ENCODE results near the gene SEM1. TPM values are rescaled to one million over a fixed set of nuclear protein-coding genes. Genes with fewer than 3 reads are reported as not detected.

Gene SEM1
- total RNA-seq, 1 experiment from 2014 or later = 73.3 TPM

GRCh38 chr7:96674565-96674964 is 35.1 kb downstream of the SEM1 start:
- Mint-ChIP-seq H3K4me1 (no peaks in the 10 kb centered on the region), H3K27me3 (ENCODE audit: low read depth) (no peaks in the 10 kb centered on the region)
- CTCF ChIA-PET = no interaction called here

GRCh38 chr7:96671854-96672253 is 37.8 kb downstream of the SEM1 start:
- Mint-ChIP-seq H3K4me1 (no peaks in the 10 kb centered on the region), H3K4me3 (no peak overlapping the region), H3K27me3 (ENCODE audit: low read depth) (no peaks in the 10 kb centered on the region), H3K27ac (no peak overlapping the region), H3K9me3 (no peaks in the 10 kb centered on the region), H3K36me3 (no peaks in the 10 kb centered on the region)
- ChIA-PET POLR2A (interaction anchor here (0.7 kb wide), 1 partner anchor 356 kb away, joined by 3 read pairs; no protein-coding TSS in a partner anchor), CTCF (no interaction called here)
- no peak for ATAC-seq
- no peak for DNase-seq (ENCODE audit: low spot score)
- TF ChIP-seq USF1 (CRISPR knock-in tag; IDR thresholded peaks at IDR 0.05) = no peak
- TF ChIP-seq RELA (CRISPR knock-in tag; IDR thresholded peaks at IDR 0.05; ENCODE audit: borderline replicate concordance) = no peak
- TF ChIP-seq USF2 (CRISPR knock-in tag; IDR thresholded peaks at IDR 0.05) = no peak
- no peak for TF ChIP-seq CBFB (CRISPR knock-in tag; IDR thresholded peaks at IDR 0.05; ENCODE audit: low read depth)

More at GRCh38 chr7:96674565-96674964, 35.1 kb downstream of the SEM1 start:
- DNase-seq (ENCODE audit: low spot score) = no peak
- no peak for ATAC-seq
- Mint-ChIP-seq H3K36me3 (no peaks in the 10 kb centered on the region), H3K4me3 (no peak overlapping the region), H3K27ac (no peak overlapping the region), H3K9me3 (no peaks in the 10 kb centered on the region)
- TF ChIP-seq E2F1 (CRISPR knock-in tag; IDR thresholded peaks at IDR 0.05) (no peak), PRDM15 (CRISPR knock-in tag; IDR thresholded peaks at IDR 0.05) (no peak), JAZF1 (CRISPR knock-in tag; IDR thresholded peaks at IDR 0.05) (no peak), MYBL2 (CRISPR knock-in tag; IDR thresholded peaks at IDR 0.05) (no peak)
- POLR2A ChIA-PET = no interaction called here

GRCh38 chr7:96670338-96671289 is 39.0 kb downstream of the SEM1 start:
- H3K36me3 Mint-ChIP-seq = no peaks in the 10 kb centered on the region
- ChIA-PET CTCF (no interaction called here), POLR2A (no interaction called here)
- H3K4me1 Mint-ChIP-seq = no peaks in the 10 kb centered on the region
- peak; percentile 44; the same call in 1 of the 2 replicates for TF ChIP-seq CDX4 (CRISPR knock-in tag; IDR thresholded peaks at IDR 0.05; ENCODE audit: borderline replicate concordance)
- TF ChIP-seq HMGXB4 (CRISPR knock-in tag; IDR thresholded peaks at IDR 0.05) = no peak
- TF ChIP-seq FOXK1 (CRISPR knock-in tag; IDR thresholded peaks at IDR 0.05) = no peak
- no peak for TF ChIP-seq SMAD3 (CRISPR knock-in tag; IDR thresholded peaks at IDR 0.05; ENCODE audit: borderline replicate concordance)
- DNase-seq (ENCODE audit: low spot score) = no peak
- H3K4me3 Mint-ChIP-seq = no peak overlapping the region
- no peak for ATAC-seq
- H3K27ac Mint-ChIP-seq = no peak overlapping the region
- H3K9me3 Mint-ChIP-seq = no peaks in the 10 kb centered on the region
- H3K27me3 Mint-ChIP-seq (ENCODE audit: low read depth) = no peaks in the 10 kb centered on the region

Data from WTC11 (cell line).